Sigmoid colon (tissue), 4 donors: ENCODE measurements around the gene AIF1.

Experiments used
- CTCF ChIP-seq, 4 experiments: fragments of 450-650 bp in 3 of 4; fragments of 200-600 bp in 1 of 4; IDR thresholded peaks; one replicate each; pipeline ENCODE4 v1.5.1; 2016 to 2019; ENCODE audit warnings: antibody characterized with exemption in 4 of 4, mild to moderate bottlenecking in 3 of 4, moderate library complexity in 2 of 4
- EP300 ChIP-seq, 4 donors: sonication (generic); formaldehyde crosslinking; IDR thresholded peaks; one replicate each; pipeline ENCODE4 v1.6.1; 2017; ENCODE audit warnings: antibody characterized with exemption in 4 of 4
- POLR2A ChIP-seq, 2 donors: fragments of 450-650 bp; IDR thresholded peaks; one replicate each; pipeline ENCODE4 v1.6.1; 2016; ENCODE audit warnings: antibody characterized with exemption in 2 of 2, mild to moderate bottlenecking in 2 of 2, moderate library complexity in 2 of 2
- POLR2AphosphoS5 ChIP-seq, 4 donors: sonication (generic); formaldehyde crosslinking; IDR thresholded peaks; one replicate each; pipeline ENCODE4 v1.6.1; 2017; ENCODE audit warnings: antibody characterized with exemption in 4 of 4

- no peak for TF ChIP-seq EP300 (IDR thresholded peaks at IDR 0.05)
- TF ChIP-seq CTCF (IDR thresholded peaks at IDR 0.05): no peak
- peak in 1 of 4 donors; percentile 16 for TF ChIP-seq POLR2AphosphoS5 (IDR thresholded peaks at IDR 0.05)
- no peak for TF ChIP-seq POLR2A (IDR thresholded peaks at IDR 0.05)
These were observed 7.0 kb downstream of the AIF1 start for GRCh38 chr6:31621991-31622390.
